H9 (cell line): ENCODE measurements around the gene OR6T1. TPM values are rescaled to one million over a fixed set of nuclear protein-coding genes. Genes with fewer than 3 reads are reported as not detected.

Experiments used
- DNase-seq: peaks from one replicate; pipeline ENCODE4 v3.0.0-alpha.2; 2017
- H2AFZ ChIP-seq: one replicate; pipeline ENCODE4 v1.6.1; 2013; ENCODE audit warnings: mild to moderate bottlenecking, low read length, control low read depth, moderate library complexity
- H2AK5ac ChIP-seq: 2 replicates; pipeline ENCODE4 v1.6.1; 2013; ENCODE audit warnings: low read length, control low read depth, mixed read lengths; ENCODE audit not compliant: insufficient read length
- H2BK120ac ChIP-seq: one replicate; pipeline ENCODE4 v1.6.1; 2013; ENCODE audit warnings: low read depth, mild to moderate bottlenecking, low read length, control low read depth, inconsistent platforms; ENCODE audit not compliant: poor library complexity, severe bottlenecking
- H2BK12ac ChIP-seq: 2 replicates; pipeline ENCODE4 v1.6.1; 2013; ENCODE audit warnings: low read length, control low read depth, mixed read lengths, low read depth; ENCODE audit not compliant: insufficient read length
- H2BK15ac ChIP-seq: 2 replicates; pipeline ENCODE4 v1.6.1; 2013; ENCODE audit warnings: low read depth, low read length, control low read depth
- H2BK20ac ChIP-seq: one replicate; pipeline ENCODE4 v1.6.1; 2013; ENCODE audit warnings: low read depth, mild to moderate bottlenecking, low read length, control low read depth, inconsistent platforms; ENCODE audit not compliant: poor library complexity, severe bottlenecking
- H2BK5ac ChIP-seq: 2 replicates; pipeline ENCODE4 v1.6.1; 2013; ENCODE audit warnings: low read length, control low read depth, mixed read lengths; ENCODE audit not compliant: insufficient read length
- H3K14ac ChIP-seq: 2 replicates; pipeline ENCODE4 v1.6.1; 2013; ENCODE audit warnings: low read length, control low read depth; ENCODE audit not compliant: insufficient read depth
- H3K18ac ChIP-seq: 2 replicates; pipeline ENCODE4 v1.6.1; 2013; ENCODE audit warnings: low read depth, mild to moderate bottlenecking, mixed read lengths, low read length, control low read depth; ENCODE audit not compliant: insufficient read length
- H3K23ac ChIP-seq: 2 replicates; pipeline ENCODE4 v1.6.1; 2013; ENCODE audit warnings: low read length, control low read depth, mixed read lengths, low read depth; ENCODE audit not compliant: insufficient read length
- H3K23me2 ChIP-seq: 2 replicates; pipeline ENCODE4 v1.6.1; 2013; ENCODE audit warnings: low read depth, mild to moderate bottlenecking, mixed read lengths, low read length, control low read depth; ENCODE audit not compliant: insufficient read length, poor library complexity, severe bottlenecking
- H3K27ac ChIP-seq: 2 replicates; pipeline ENCODE4 v1.5.1; 2013; ENCODE audit warnings: low read length, control low read depth, mixed read lengths, low read depth; ENCODE audit not compliant: insufficient read length
- H3K27me3 ChIP-seq: 2 replicates; pipeline ENCODE4 v1.6.1; 2013; ENCODE audit warnings: low read length, control low read depth, inconsistent platforms; ENCODE audit not compliant: insufficient read depth
- H3K4ac ChIP-seq: 2 replicates; pipeline ENCODE4 v1.6.1; 2013; ENCODE audit warnings: low read depth, mild to moderate bottlenecking, control low read depth, inconsistent platforms, low read length, moderate library complexity
- H3K4me1 ChIP-seq: 2 replicates; pipeline ENCODE4 v1.6.1; 2013; ENCODE audit warnings: low read length, control low read depth, inconsistent platforms; ENCODE audit not compliant: insufficient read depth
- H3K4me2 ChIP-seq: 2 replicates; pipeline ENCODE4 v1.6.1; 2013; ENCODE audit warnings: low read length, control low read depth, mixed read lengths; ENCODE audit not compliant: insufficient read length, insufficient read depth
- H3K56ac ChIP-seq: 2 replicates; pipeline ENCODE4 v1.6.1; 2013; ENCODE audit warnings: low read depth, mild to moderate bottlenecking, mixed read lengths, low read length, control low read depth; ENCODE audit not compliant: insufficient read length
- H3K79me1 ChIP-seq: 2 replicates; pipeline ENCODE4 v1.6.1; 2013; ENCODE audit warnings: low read depth, mild to moderate bottlenecking, moderate library complexity, low read length, control low read depth, inconsistent platforms; ENCODE audit not compliant: insufficient read depth, poor library complexity, severe bottlenecking
- H3K79me2 ChIP-seq: 2 replicates; pipeline ENCODE4 v1.6.1; 2013; ENCODE audit warnings: low read length, control low read depth, inconsistent platforms; ENCODE audit not compliant: insufficient read depth
- H3K9ac ChIP-seq: 2 replicates; pipeline ENCODE4 v1.6.1; 2013; ENCODE audit warnings: low read length, control low read depth, mixed read lengths; ENCODE audit not compliant: insufficient read length; ENCODE audit errors: extremely low read depth
- H3K9me3 ChIP-seq: one replicate; pipeline ENCODE4 v1.6.1; 2013; ENCODE audit warnings: low read depth, low read length, inconsistent platforms; ENCODE audit not compliant: control insufficient read depth
- H3T11ph ChIP-seq: one replicate; pipeline ENCODE4 v1.6.1; 2013; ENCODE audit warnings: mild to moderate bottlenecking, low read length, control low read depth, inconsistent platforms
- H4K20me1 ChIP-seq: one replicate; pipeline ENCODE4 v1.6.1; 2013; ENCODE audit not compliant: control insufficient read depth, insufficient read length, insufficient read depth
- H4K5ac ChIP-seq: 2 replicates; pipeline ENCODE4 v1.6.1; 2013; ENCODE audit warnings: low read depth, mild to moderate bottlenecking, mixed read lengths, low read length, control low read depth; ENCODE audit not compliant: insufficient read length
- H4K8ac ChIP-seq: replicated peaks from 2 replicates; pipeline ENCODE4 v1.6.1; 2013; ENCODE audit warnings: low read length, control low read depth, mixed read lengths, low read depth; ENCODE audit not compliant: insufficient read length
- H4K91ac ChIP-seq: 2 replicates; pipeline ENCODE4 v1.6.1; 2013; ENCODE audit warnings: low read depth, mild to moderate bottlenecking, moderate library complexity, mixed read lengths, low read length, control low read depth; ENCODE audit not compliant: insufficient read length
- H3K27ac Mint-ChIP-seq, 3 experiments: 2 replicates in 2 of 3; 3 replicates in 1 of 3; pipeline ENCODE4 v1.8.0; 2020 to 2021; ENCODE audit warnings: mixed read lengths in 3 of 3, mild to moderate bottlenecking in 1 of 3, moderate library complexity in 1 of 3
- H3K27me3 Mint-ChIP-seq: 2 replicates; pipeline ENCODE4 v1.8.0; 2021; ENCODE audit warnings: low read depth, mild to moderate bottlenecking, moderate library complexity, mixed read lengths
- H3K36me3 Mint-ChIP-seq, 3 experiments: 2 replicates in 2 of 3; 3 replicates in 1 of 3; pipeline ENCODE4 v1.8.0; 2020 to 2021; ENCODE audit warnings: low read depth in 3 of 3, mixed read lengths in 3 of 3; ENCODE audit not compliant: insufficient read depth in 1 of 3
- H3K4me1 Mint-ChIP-seq, 2 experiments: 2 replicates each; pipeline ENCODE4 v1.8.0; 2020; ENCODE audit warnings: mixed read lengths in 2 of 2
- H3K4me3 Mint-ChIP-seq, 2 experiments: 2 replicates in 1 of 2; 3 replicates in 1 of 2; pipeline ENCODE4 v1.8.0; 2020 to 2021; ENCODE audit warnings: mild to moderate bottlenecking in 2 of 2, mixed read lengths in 2 of 2, moderate library complexity in 1 of 2
- H3K9me3 Mint-ChIP-seq, 2 experiments: 2 replicates in 1 of 2; 3 replicates in 1 of 2; pipeline ENCODE4 v1.8.0; 2020; ENCODE audit warnings: mild to moderate bottlenecking in 2 of 2, mixed read lengths in 2 of 2, moderate library complexity in 1 of 2
- WGBS: extraction: QIAGEN DNeasy Blood & Tissue Kit; methylation state at CpG from one replicate; pipeline ENCODE4 v1.1.7; 2013; ENCODE audit warnings: missing lambda C conversion rate, low lambda C conversion rate, mixed read lengths; ENCODE audit not compliant: insufficient read length; ENCODE audit errors: extremely low coverage; 5-methylcytosine and 5-hydroxymethylcytosine counted together
- total RNA-seq: library from RNA; stranded (reverse); gene quantifications from 2 replicates; pipeline ENCODE4 v1.2.1, GENCODE V29; 2021
- TF ChIP-seq, protein P1 (sequence below): fragments of 200-600 bp; sonication (generic); conservative IDR thresholded peaks from 3 replicates; pipeline ENCODE4 v1.8.0; 2021; ENCODE audit warnings: antibody characterized with exemption, mild to moderate bottlenecking

Gene OR6T1
- total RNA-seq, 1 experiment from 2014 or later = not detected

- Histone ChIP-seq H3K9ac (no peak overlapping the region), H3K27me3 (no peaks in the 10 kb centered on the region), H2BK12ac (no peak overlapping the region), H3K27ac (no peak overlapping the region), H2AFZ (no peak overlapping the region), H4K20me1 (no peaks in the 10 kb centered on the region), H3K23me2 (no peaks in the 10 kb centered on the region), H3K79me1 (no peaks in the 10 kb centered on the region), H3K4me2 (no peak overlapping the region), H2BK20ac (no peak overlapping the region), H2AK5ac (no peak overlapping the region), H3K9me3 (no peaks in the 10 kb centered on the region), H3K79me2 (no peaks in the 10 kb centered on the region), H4K5ac (no peak overlapping the region), H3K14ac (no peak overlapping the region), H2BK120ac (no peak overlapping the region), H3T11ph (no peak overlapping the region), H4K8ac (no peak overlapping the region), H2BK15ac (no peak overlapping the region), H3K56ac (no peak overlapping the region), H3K18ac (no peak overlapping the region), H2BK5ac (no peak overlapping the region), H3K4ac (no peak overlapping the region), H3K4me1 (no peaks in the 10 kb centered on the region), H4K91ac (no peak overlapping the region), H3K23ac (no peak overlapping the region)
- Mint-ChIP-seq H3K27ac (no peak overlapping the region), H3K9me3 (peaks cover under 1% of the 10 kb centered on the region in 2 experiments; a peak in 3 of 5 replicates), H3K36me3 (peaks cover 0 to under 1% (median 0%) of the 10 kb centered on the region in 3 experiments; a peak in 1 of 7 replicates), H3K27me3 (no peaks in the 10 kb centered on the region), H3K4me3 (no peak overlapping the region), H3K4me1 (peaks cover 5% of the 10 kb centered on the region in 2 experiments; a peak in 3 of 4 replicates)
- no peak for DNase-seq
- no CpG with 5 or more reads among the region's 1 CpG for WGBS
- TF ChIP-seq, protein P1, sequence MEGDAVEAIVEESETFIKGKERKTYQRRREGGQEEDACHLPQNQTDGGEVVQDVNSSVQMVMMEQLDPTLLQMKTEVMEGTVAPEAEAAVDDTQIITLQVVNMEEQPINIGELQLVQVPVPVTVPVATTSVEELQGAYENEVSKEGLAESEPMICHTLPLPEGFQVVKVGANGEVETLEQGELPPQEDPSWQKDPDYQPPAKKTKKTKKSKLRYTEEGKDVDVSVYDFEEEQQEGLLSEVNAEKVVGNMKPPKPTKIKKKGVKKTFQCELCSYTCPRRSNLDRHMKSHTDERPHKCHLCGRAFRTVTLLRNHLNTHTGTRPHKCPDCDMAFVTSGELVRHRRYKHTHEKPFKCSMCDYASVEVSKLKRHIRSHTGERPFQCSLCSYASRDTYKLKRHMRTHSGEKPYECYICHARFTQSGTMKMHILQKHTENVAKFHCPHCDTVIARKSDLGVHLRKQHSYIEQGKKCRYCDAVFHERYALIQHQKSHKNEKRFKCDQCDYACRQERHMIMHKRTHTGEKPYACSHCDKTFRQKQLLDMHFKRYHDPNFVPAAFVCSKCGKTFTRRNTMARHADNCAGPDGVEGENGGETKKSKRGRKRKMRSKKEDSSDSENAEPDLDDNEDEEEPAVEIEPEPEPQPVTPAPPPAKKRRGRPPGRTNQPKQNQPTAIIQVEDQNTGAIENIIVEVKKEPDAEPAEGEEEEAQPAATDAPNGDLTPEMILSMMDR = no peak
Observed at GRCh38 chr11:123973816-123974215, 30.2 kb upstream of the OR6T1 start.
